ENCODE results near the gene NSG2. TPM values are rescaled to one million over a fixed set of nuclear protein-coding genes. Genes with fewer than 3 reads are reported as not detected.

The NSG2 gene
- total RNA-seq, 1 donor: not detected

- no peaks in the 10 kb centered on the region for H3K4me1 ChIP-seq (ENCODE audit: insufficient read depth, low read length)
- H3K36me3 ChIP-seq (ENCODE audit: insufficient read depth, low read length): no peaks in the 10 kb centered on the region
- H3K27me3 ChIP-seq (ENCODE audit: insufficient read depth, low read length): no peaks in the 10 kb centered on the region
- H3K4me3 ChIP-seq (ENCODE audit: insufficient read depth, low read length): no peak overlapping the region
- H4K20me1 ChIP-seq (ENCODE audit: insufficient read depth, low read length): no peaks in the 10 kb centered on the region
- H3K9me3 ChIP-seq (ENCODE audit: low read depth, low read length): no peaks in the 10 kb centered on the region
- no peak for DNase-seq (ENCODE audit: insufficient read length, low spot score, missing footprints)
- H3K27ac ChIP-seq (ENCODE audit: low read depth, low read length): no peak overlapping the region
- no peak overlapping the region for H3K4me2 ChIP-seq (ENCODE audit: insufficient read depth, low read length)
- no peak overlapping the region for H2AFZ ChIP-seq (ENCODE audit: low read length)
- no peaks in the 10 kb centered on the region for H3K79me2 ChIP-seq (ENCODE audit: insufficient read depth, low read length)
- no peak for TF ChIP-seq CTCF (IDR thresholded peaks at IDR 0.05; ENCODE audit: extremely low read depth, low read depth, low read length)
These were observed 109.8 kb downstream of the NSG2 start for GRCh38 chr5:174155281-174155680.

GRCh38 chr5:174155706-174156105 is 110.2 kb downstream of the NSG2 start:
- no peak overlapping the region for H2AFZ ChIP-seq (ENCODE audit: low read length)
- H4K20me1 ChIP-seq (ENCODE audit: insufficient read depth, low read length): no peaks in the 10 kb centered on the region
- H3K4me3 ChIP-seq (ENCODE audit: insufficient read depth, low read length): no peak overlapping the region
- H3K36me3 ChIP-seq (ENCODE audit: insufficient read depth, low read length): no peaks in the 10 kb centered on the region
- no peak for TF ChIP-seq CTCF (IDR thresholded peaks at IDR 0.05; ENCODE audit: extremely low read depth, low read depth, low read length)
- H3K4me2 ChIP-seq (ENCODE audit: insufficient read depth, low read length): no peak overlapping the region
- no peaks in the 10 kb centered on the region for H3K4me1 ChIP-seq (ENCODE audit: insufficient read depth, low read length)
- no peaks in the 10 kb centered on the region for H3K9me3 ChIP-seq (ENCODE audit: low read depth, low read length)
- no peaks in the 10 kb centered on the region for H3K27me3 ChIP-seq (ENCODE audit: insufficient read depth, low read length)
- no peak overlapping the region for H3K27ac ChIP-seq (ENCODE audit: low read depth, low read length)
- H3K79me2 ChIP-seq (ENCODE audit: insufficient read depth, low read length): no peaks in the 10 kb centered on the region
- DNase-seq (ENCODE audit: insufficient read length, low spot score, missing footprints): no peak

GRCh38 chr5:174157048-174157447 is 111.5 kb downstream of the NSG2 start:
- DNase-seq (ENCODE audit: insufficient read length, low spot score, missing footprints): no peak
- Histone ChIP-seq H3K4me1 (ENCODE audit: insufficient read depth, low read length) (no peaks in the 10 kb centered on the region), H2AFZ (ENCODE audit: low read length) (no peak overlapping the region), H3K4me2 (ENCODE audit: insufficient read depth, low read length) (no peak overlapping the region), H3K4me3 (ENCODE audit: insufficient read depth, low read length) (no peak overlapping the region), H3K36me3 (ENCODE audit: insufficient read depth, low read length) (no peaks in the 10 kb centered on the region), H3K79me2 (ENCODE audit: insufficient read depth, low read length) (no peaks in the 10 kb centered on the region), H4K20me1 (ENCODE audit: insufficient read depth, low read length) (no peaks in the 10 kb centered on the region), H3K27me3 (ENCODE audit: insufficient read depth, low read length) (no peaks in the 10 kb centered on the region), H3K27ac (ENCODE audit: low read depth, low read length) (no peak overlapping the region), H3K9me3 (ENCODE audit: low read depth, low read length) (no peaks in the 10 kb centered on the region)
- no peak for TF ChIP-seq CTCF (IDR thresholded peaks at IDR 0.05; ENCODE audit: extremely low read depth, low read depth, low read length)

Other genes with a start within 250 kb of the NSG2 start
- 36.2 and 41.6 TPM in 2 replicates for gene CPEB4, start 157.4 kb upstream of the NSG2 start, total RNA-seq
- gene C5orf47, start 56.5 kb upstream of the NSG2 start, total RNA-seq: not detected in 2 replicates

Data from osteoblast (primary cell).